Measurements from ENCODE around the gene RPGRIP1.
"Not testable (repeated sequence)": the region's sequence is repeated elsewhere in the genome, so short reads cannot be mapped to it uniquely, and the experiment has no call there.

Gene RPGRIP1

DNA sequence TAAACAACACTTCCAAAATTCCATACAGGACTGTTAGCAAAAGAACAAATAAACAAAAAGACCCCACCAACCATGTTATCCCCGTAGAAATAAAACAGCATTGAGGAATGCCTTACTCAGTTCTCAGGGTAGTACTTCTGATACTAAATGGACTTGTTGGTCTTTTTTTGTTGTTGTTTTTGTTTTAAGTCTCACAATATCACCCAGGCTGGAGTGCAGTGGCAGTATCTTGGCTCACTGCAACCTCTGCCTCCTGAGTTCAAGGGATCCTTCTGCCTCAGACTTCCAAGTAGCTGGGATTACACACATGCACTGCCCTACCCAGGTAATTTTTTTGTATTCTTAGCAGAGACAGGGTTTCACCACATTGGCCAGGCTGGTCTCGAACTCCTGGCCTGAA, 27.7 kb upstream of the RPGRIP1 start:
- Histone ChIP-seq H3K4me2 (ENCODE audit: low read length) (no peak overlapping the region), H3K27me3 (ENCODE audit: control insufficient read depth, low read length) (no peaks in the 10 kb centered on the region), H3K79me2 (ENCODE audit: control insufficient read depth, low read length) (peaks cover 100% of the 10 kb centered on the region), H4K20me1 (ENCODE audit: control insufficient read depth, insufficient read depth, low read depth, low read length) (peaks cover 69% of the 10 kb centered on the region), H3K4me1 (ENCODE audit: control insufficient read depth, low read length) (peaks cover 25% of the 10 kb centered on the region), H3K36me3 (ENCODE audit: control insufficient read depth, low read length) (peaks cover 100% of the 10 kb centered on the region), H3K4me3 (ENCODE audit: low read length) (no peak overlapping the region), H3K27ac (ENCODE audit: low read depth, low read length) (no peak overlapping the region), H3K9me3 (ENCODE audit: control insufficient read depth, insufficient read depth, low read length) (no peaks in the 10 kb centered on the region), H3K9me2 (replicated peaks; ENCODE audit: control insufficient read depth, low read length) (no peaks in the 10 kb centered on the region), H3F3A (ENCODE audit: control insufficient read depth, insufficient read depth) (peaks cover 73% of the 10 kb centered on the region)
- TF ChIP-seq, protein P1, sequence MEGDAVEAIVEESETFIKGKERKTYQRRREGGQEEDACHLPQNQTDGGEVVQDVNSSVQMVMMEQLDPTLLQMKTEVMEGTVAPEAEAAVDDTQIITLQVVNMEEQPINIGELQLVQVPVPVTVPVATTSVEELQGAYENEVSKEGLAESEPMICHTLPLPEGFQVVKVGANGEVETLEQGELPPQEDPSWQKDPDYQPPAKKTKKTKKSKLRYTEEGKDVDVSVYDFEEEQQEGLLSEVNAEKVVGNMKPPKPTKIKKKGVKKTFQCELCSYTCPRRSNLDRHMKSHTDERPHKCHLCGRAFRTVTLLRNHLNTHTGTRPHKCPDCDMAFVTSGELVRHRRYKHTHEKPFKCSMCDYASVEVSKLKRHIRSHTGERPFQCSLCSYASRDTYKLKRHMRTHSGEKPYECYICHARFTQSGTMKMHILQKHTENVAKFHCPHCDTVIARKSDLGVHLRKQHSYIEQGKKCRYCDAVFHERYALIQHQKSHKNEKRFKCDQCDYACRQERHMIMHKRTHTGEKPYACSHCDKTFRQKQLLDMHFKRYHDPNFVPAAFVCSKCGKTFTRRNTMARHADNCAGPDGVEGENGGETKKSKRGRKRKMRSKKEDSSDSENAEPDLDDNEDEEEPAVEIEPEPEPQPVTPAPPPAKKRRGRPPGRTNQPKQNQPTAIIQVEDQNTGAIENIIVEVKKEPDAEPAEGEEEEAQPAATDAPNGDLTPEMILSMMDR (IDR thresholded peaks at IDR 0.05; ENCODE audit: low read depth, low read length, poor library complexity, severe bottlenecking), result no peak
- TF ChIP-seq EZH2phosphoT487 (IDR thresholded peaks at IDR 0.05; ENCODE audit: borderline replicate concordance, low read length), result no peak

DNA sequence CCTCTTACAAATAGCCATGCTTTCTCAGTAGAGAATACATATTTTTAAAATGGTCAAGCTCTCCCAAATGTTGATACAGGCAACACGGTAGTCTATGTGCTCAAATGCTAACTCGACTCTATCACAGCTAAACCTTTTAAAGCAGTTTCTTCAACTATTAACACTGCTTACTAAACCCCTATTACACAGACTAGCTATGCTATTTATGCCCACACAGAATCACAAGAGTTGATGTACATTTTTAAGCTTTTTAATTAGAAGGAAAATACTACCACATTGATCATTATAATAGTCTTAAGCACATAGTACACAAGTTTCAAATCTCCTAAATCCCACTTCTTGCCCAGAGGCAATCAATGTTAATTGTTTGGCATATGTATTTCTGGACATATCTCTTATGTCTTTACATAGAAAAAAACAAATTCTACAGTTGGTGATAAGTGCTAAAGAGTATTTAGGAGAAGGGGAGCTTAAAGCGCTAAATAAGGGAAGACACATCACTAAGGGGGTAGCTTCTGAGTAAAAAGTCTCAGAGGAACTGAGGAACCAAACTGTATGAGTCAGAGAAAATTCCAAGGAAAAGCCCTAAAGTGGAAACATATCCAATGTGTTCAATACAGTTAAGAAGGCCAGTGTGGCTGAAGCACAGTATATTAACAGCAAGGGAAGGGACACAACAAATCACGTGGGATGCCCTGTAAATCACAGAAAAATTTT, 24.3 kb upstream of the RPGRIP1 start:
- Histone ChIP-seq H4K20me1 (ENCODE audit: control insufficient read depth, insufficient read depth, low read depth, low read length) (peaks cover 68% of the 10 kb centered on the region), H3K79me2 (ENCODE audit: control insufficient read depth, low read length) (peaks cover 100% of the 10 kb centered on the region), H3K4me2 (ENCODE audit: low read length) (peak overlapping the region; percentile 3)

DNA sequence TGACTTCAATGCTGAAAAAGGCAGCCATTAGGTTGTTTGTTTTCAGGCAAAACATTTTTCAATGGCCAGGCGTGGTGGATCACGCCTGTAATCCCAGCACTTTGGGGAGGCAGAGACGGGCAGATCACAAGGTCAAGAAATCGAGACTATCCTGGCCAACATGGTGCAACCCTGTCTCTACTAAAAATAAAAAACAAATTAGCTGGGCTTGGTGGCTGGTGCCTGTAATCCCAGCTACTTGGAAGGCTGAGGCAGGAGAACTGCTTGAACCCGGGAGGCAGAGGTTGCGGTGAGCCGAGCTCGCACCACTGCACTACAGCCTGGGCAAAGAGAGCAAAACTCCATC, 23.8 kb upstream of the RPGRIP1 start:
- Histone ChIP-seq H3K4me2 (ENCODE audit: low read length) (peak overlapping the region; percentile 3; the same call in 1 of the 2 replicates), H3K36me3 (ENCODE audit: control insufficient read depth, low read length) (peaks cover 94% of the 10 kb centered on the region), H3K4me1 (ENCODE audit: control insufficient read depth, low read length) (peaks cover 34% of the 10 kb centered on the region), H4K20me1 (ENCODE audit: control insufficient read depth, insufficient read depth, low read depth, low read length) (peaks cover 65% of the 10 kb centered on the region), H3F3A (ENCODE audit: control insufficient read depth, insufficient read depth) (peaks cover 57% of the 10 kb centered on the region), H3K79me2 (ENCODE audit: control insufficient read depth, low read length) (peaks cover 100% of the 10 kb centered on the region)
- H3K27me3 ChIP-seq (ENCODE audit: control insufficient read depth, low read length); H3K4me3 ChIP-seq (ENCODE audit: low read length); H3K9me3 ChIP-seq (ENCODE audit: control insufficient read depth, insufficient read depth, low read length); H3K9me2 ChIP-seq (replicated peaks; ENCODE audit: control insufficient read depth, low read length); H3K27ac ChIP-seq (ENCODE audit: low read depth, low read length): not testable (repeated sequence)

More for the DNA sequence above, 24.3 kb upstream of the RPGRIP1 start:
- H3K27ac ChIP-seq (ENCODE audit: low read depth, low read length), result no peak overlapping the region
- H3F3A ChIP-seq (ENCODE audit: control insufficient read depth, insufficient read depth), result peaks cover 57% of the 10 kb centered on the region
- H3K4me1 ChIP-seq (ENCODE audit: control insufficient read depth, low read length), result peaks cover 37% of the 10 kb centered on the region
- H3K36me3 ChIP-seq (ENCODE audit: control insufficient read depth, low read length), result peaks cover 94% of the 10 kb centered on the region
- H3K9me2 ChIP-seq (replicated peaks; ENCODE audit: control insufficient read depth, low read length), result no peaks in the 10 kb centered on the region
- H3K9me3 ChIP-seq (ENCODE audit: control insufficient read depth, insufficient read depth, low read length), result no peaks in the 10 kb centered on the region
- TF ChIP-seq EZH2phosphoT487 (IDR thresholded peaks at IDR 0.05; ENCODE audit: borderline replicate concordance, low read length), result no peak
- TF ChIP-seq, protein P1 (IDR thresholded peaks at IDR 0.05; ENCODE audit: low read depth, low read length, poor library complexity, severe bottlenecking), result no peak
- no peaks in the 10 kb centered on the region for H3K27me3 ChIP-seq (ENCODE audit: control insufficient read depth, low read length)
- H3K4me3 ChIP-seq (ENCODE audit: low read length), result no peak overlapping the region

DNA sequence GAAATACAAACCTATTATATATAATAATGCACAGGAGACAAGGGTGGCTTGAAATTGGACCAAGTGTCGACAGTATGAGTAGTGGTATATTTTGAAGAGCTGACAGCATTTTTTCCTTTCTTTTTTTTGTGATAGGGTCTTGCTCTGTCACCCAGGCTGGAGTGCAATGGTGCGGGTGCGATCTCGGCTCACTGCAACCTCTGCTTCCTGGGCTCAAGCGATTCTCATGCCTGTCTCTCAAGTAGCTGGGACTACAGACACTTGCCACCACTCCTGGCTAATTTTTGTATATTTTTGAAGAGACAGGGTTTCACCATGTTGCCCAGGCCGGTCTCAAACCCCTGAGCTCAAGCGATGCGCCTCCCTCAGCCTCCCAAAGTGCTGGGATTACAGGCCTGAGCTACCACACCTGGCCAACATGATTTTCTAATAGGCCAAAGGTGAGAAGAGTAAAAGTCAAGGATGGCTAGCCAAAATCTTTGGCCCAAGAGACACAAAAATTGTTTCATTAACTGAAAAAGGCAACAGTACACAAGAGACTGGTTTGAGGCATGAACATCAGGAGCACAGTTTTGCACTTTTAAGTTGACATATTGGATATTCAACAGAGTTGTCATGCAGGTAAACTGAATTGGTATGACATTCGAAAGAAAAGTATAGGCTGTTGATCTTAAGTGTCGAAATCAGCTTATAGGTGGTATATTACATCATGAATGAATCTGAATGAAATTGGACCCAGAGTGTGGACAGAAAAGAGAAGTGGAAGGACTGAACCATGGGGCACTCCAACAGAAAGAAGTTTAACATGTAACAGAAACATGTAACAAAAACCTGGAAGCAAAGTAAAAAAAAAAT, 23.1 kb upstream of the RPGRIP1 start:
- Histone ChIP-seq H3K79me2 (ENCODE audit: control insufficient read depth, low read length) (peaks cover 100% of the 10 kb centered on the region), H3F3A (ENCODE audit: control insufficient read depth, insufficient read depth) (peaks cover 60% of the 10 kb centered on the region), H3K36me3 (ENCODE audit: control insufficient read depth, low read length) (peaks cover 94% of the 10 kb centered on the region), H3K27me3 (ENCODE audit: control insufficient read depth, low read length) (no peaks in the 10 kb centered on the region), H3K9me3 (ENCODE audit: control insufficient read depth, insufficient read depth, low read length) (no peaks in the 10 kb centered on the region), H3K27ac (ENCODE audit: low read depth, low read length) (no peak overlapping the region), H4K20me1 (ENCODE audit: control insufficient read depth, insufficient read depth, low read depth, low read length) (peaks cover 61% of the 10 kb centered on the region), H3K9me2 (replicated peaks; ENCODE audit: control insufficient read depth, low read length) (no peaks in the 10 kb centered on the region), H3K4me1 (ENCODE audit: control insufficient read depth, low read length) (peaks cover 39% of the 10 kb centered on the region), H3K4me3 (ENCODE audit: low read length) (no peak overlapping the region), H3K4me2 (ENCODE audit: low read length) (no peak overlapping the region)
- TF ChIP-seq, protein P1 (IDR thresholded peaks at IDR 0.05; ENCODE audit: low read depth, low read length, poor library complexity, severe bottlenecking), result no peak
- no peak for TF ChIP-seq EZH2phosphoT487 (IDR thresholded peaks at IDR 0.05; ENCODE audit: borderline replicate concordance, low read length)

Data from DOHH2 (cell line).